GM21381 (cell line): Measurements from ENCODE around the gene OR2AT4.

ENCODE experiments used
- ATAC-seq: cut with Tn5 transposase; IDR thresholded peaks from one replicate; pipeline ENCODE4 v1.9.1; 2021; ENCODE audit warnings: mild to moderate bottlenecking, moderate library complexity; ENCODE audit not compliant: unreplicated experiment

The OR2AT4 gene

DNA sequence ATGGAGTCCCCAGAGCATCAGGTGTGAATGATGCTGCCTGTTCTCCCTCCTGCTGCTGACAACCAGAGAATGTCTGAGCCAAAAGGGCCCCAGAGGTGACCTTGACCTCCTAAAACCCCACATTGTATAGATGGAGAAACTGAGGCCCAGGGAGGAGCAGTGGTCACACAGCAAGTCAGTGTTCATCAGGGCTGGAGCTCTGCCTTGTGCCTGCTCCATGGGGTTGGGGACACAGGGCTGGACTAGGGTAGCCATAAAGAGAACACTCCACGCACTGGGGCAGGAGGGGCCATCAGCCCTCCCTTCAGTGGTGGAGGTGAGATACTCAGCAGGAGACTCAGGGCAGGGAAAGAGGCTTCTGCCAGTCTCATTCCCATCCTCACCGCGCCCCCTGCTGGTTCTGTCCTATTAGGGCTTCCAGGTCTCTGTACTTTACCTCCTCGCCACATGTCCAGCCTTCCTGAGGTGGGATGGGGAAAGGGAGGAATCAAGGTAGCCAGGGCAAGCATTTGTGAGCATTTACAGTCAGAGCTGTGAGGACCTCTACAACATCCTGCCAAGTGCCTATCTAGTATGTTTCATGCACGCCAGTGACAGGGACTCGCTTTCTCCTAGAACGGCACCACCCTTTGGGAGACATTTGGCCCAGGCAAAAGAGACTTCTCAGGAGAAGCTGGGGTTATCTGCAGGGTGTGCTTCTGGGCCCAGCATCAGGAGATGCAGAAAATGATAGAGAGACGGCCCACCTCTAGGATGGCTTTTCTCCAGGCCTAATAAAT lies 64.7 kb downstream of the OR2AT4 start:
- ATAC-seq, result no peak
